K562 (cell line): ENCODE results near the gene CAPRIN2.

Experiments
- CTCF ChIP-seq, 3 experiments: IDR thresholded peaks in 2 of 3; conservative IDR thresholded peaks in 1 of 3; 2 replicates each; pipeline ENCODE4 v1.5.1; 2011 to 2012; ENCODE audit warnings: low read length in 3 of 3, mild to moderate bottlenecking in 3 of 3, control low read depth in 2 of 3, improper control_type of control experiment in 1 of 3, inconsistent platforms in 1 of 3, low read depth in 1 of 3, mixed read lengths in 1 of 3, moderate library complexity in 1 of 3; ENCODE audit not compliant: insufficient read depth in 2 of 3
- E2F4 ChIP-seq: sonication (generic); formaldehyde crosslinking; IDR thresholded peaks from 2 replicates; pipeline ENCODE4 v1.8.0; 2022; ENCODE audit warnings: mild to moderate bottlenecking, low read depth, missing genetic modification reagents
- NKRF ChIP-seq: fragments of 450-650 bp; IDR thresholded peaks from 2 replicates; pipeline ENCODE4 v1.6.1; 2016; ENCODE audit warnings: borderline replicate concordance
- SMC3 ChIP-seq: conservative IDR thresholded peaks from 2 replicates; pipeline ENCODE4 v1.6.1; 2011; ENCODE audit warnings: low read depth, low read length, improper control_type of control experiment; ENCODE audit not compliant: insufficient read depth
- ZFP91 ChIP-seq: sonication (generic); formaldehyde crosslinking; IDR thresholded peaks from 2 replicates; pipeline ENCODE4 v1.8.0; 2022; ENCODE audit warnings: mild to moderate bottlenecking, missing genetic modification reagents

GRCh38 chr12:30764251-30764650 is 9.5 kb upstream of the CAPRIN2 start:
- TF ChIP-seq SMC3 (no peak), CTCF (IDR thresholded peaks at IDR 0.05 in 2 of 3, conservative IDR thresholded peaks at IDR 0.05 in 1 of 3; ENCODE audit: insufficient read depth in 2 of 3, low read depth in 1 of 3, low read length in 3 of 3) (no peak), ZFP91 (CRISPR knock-in tag) (no peak), E2F4 (CRISPR knock-in tag) (no peak), NKRF (no peak)
